SK-N-SH treated with all-trans-retinoic acid at 6 μM for 48 hours (cell line): ENCODE results near the gene BCL3.

Experiments
- ATAC-seq: fragments of 200-7000 bp; cut with Tn5 transposase; 3 replicates; pipeline ENCODE4 v1.9.1; 2020; ENCODE audit warnings: mild to moderate bottlenecking, moderate library complexity
- ARNTL ChIP-seq: fragments of 450-650 bp; formaldehyde crosslinking; IDR thresholded peaks from 2 replicates; pipeline ENCODE4 v1.5.0; 2020; ENCODE audit warnings: low read depth, mild to moderate bottlenecking, moderate library complexity, borderline replicate concordance
- BACH2 ChIP-seq: fragments of 250-450 bp; sonication (Bioruptor Pico); IDR thresholded peaks from 2 replicates; pipeline ENCODE4 v1.9.0; 2021; ENCODE audit warnings: mild to moderate bottlenecking, borderline replicate concordance
- CREB5 ChIP-seq: fragments of 250-450 bp; sonication (Bioruptor Pico); IDR thresholded peaks from 2 replicates; pipeline ENCODE4 v1.5.1; 2020; ENCODE audit warnings: low read depth, mild to moderate bottlenecking, moderate library complexity
- CSDC2 ChIP-seq: fragments of 250-450 bp; sonication (Bioruptor Pico); IDR thresholded peaks from 2 replicates; pipeline ENCODE4 v1.5.0; 2020; ENCODE audit warnings: mild to moderate bottlenecking, moderate library complexity
- CSRNP3 ChIP-seq: fragments of 250-450 bp; sonication (Bioruptor Pico); IDR thresholded peaks from 2 replicates; pipeline ENCODE4 v1.5.1; 2021; ENCODE audit warnings: mild to moderate bottlenecking, moderate library complexity
- ESRRG ChIP-seq: fragments of 250-450 bp; sonication (Bioruptor Pico); IDR thresholded peaks from 2 replicates; pipeline ENCODE4 v1.6.1; 2021; ENCODE audit warnings: mild to moderate bottlenecking
- GLIS3 ChIP-seq: fragments of 250-450 bp; sonication (Bioruptor Pico); IDR thresholded peaks from 2 replicates; pipeline ENCODE4 v1.5.0; 2020; ENCODE audit warnings: mild to moderate bottlenecking, moderate library complexity
- ISL1 ChIP-seq: fragments of 250-450 bp; sonication (Bioruptor Pico); IDR thresholded peaks from 2 replicates; pipeline ENCODE4 v2.1.2; 2022; ENCODE audit warnings: mild to moderate bottlenecking, moderate library complexity
- OSR1 ChIP-seq: fragments of 250-450 bp; sonication (Bioruptor Pico); IDR thresholded peaks from 2 replicates; pipeline ENCODE4 v1.8.0; 2022; ENCODE audit warnings: moderate library complexity, mild to moderate bottlenecking, inconsistent platforms
- PATZ1 ChIP-seq: fragments of 250-450 bp; sonication (Bioruptor Pico); IDR thresholded peaks from 2 replicates; pipeline ENCODE4 v1.8.0; 2020; ENCODE audit warnings: mild to moderate bottlenecking, moderate library complexity, borderline replicate concordance
- POU6F1 ChIP-seq: fragments of 250-450 bp; sonication (Bioruptor Pico); IDR thresholded peaks from 2 replicates; pipeline ENCODE4 v1.8.0; 2021; ENCODE audit warnings: low read depth, mild to moderate bottlenecking, moderate library complexity, borderline replicate concordance
- PPARA ChIP-seq: fragments of 250-450 bp; sonication (Bioruptor Pico); IDR thresholded peaks from 2 replicates; pipeline ENCODE4 v1.5.0; 2020; ENCODE audit warnings: mild to moderate bottlenecking, borderline replicate concordance
- RARB ChIP-seq: fragments of 250-450 bp; sonication (Bioruptor Pico); IDR thresholded peaks from 2 replicates; pipeline ENCODE4 v1.8.0; 2021; ENCODE audit warnings: mild to moderate bottlenecking, moderate library complexity
- TCF4 ChIP-seq: fragments of 250-450 bp; sonication (Bioruptor Pico); IDR thresholded peaks from 2 replicates; pipeline ENCODE4 v1.8.0; 2021; ENCODE audit warnings: mild to moderate bottlenecking, moderate library complexity, borderline replicate concordance
- TOX ChIP-seq: fragments of 250-450 bp; sonication (Bioruptor Pico); IDR thresholded peaks from 2 replicates; pipeline ENCODE4 v1.8.0; 2021; ENCODE audit warnings: mild to moderate bottlenecking, moderate library complexity, borderline replicate concordance
- TSHZ2 ChIP-seq: fragments of 250-450 bp; sonication (Bioruptor Pico); IDR thresholded peaks from 2 replicates; pipeline ENCODE4 v1.5.0; 2020; ENCODE audit warnings: mild to moderate bottlenecking, moderate library complexity
- ZC3H10 ChIP-seq: fragments of 250-450 bp; sonication (Bioruptor Pico); IDR thresholded peaks from 2 replicates; pipeline ENCODE4 v1.5.1; 2021; ENCODE audit warnings: mild to moderate bottlenecking, moderate library complexity
- ZFP3 ChIP-seq: fragments of 250-450 bp; sonication (Bioruptor Pico); IDR thresholded peaks from 2 replicates; pipeline ENCODE4 v1.5.0; 2020; ENCODE audit warnings: mild to moderate bottlenecking, moderate library complexity
- ZFP30 ChIP-seq: fragments of 450-650 bp; formaldehyde crosslinking; IDR thresholded peaks from 2 replicates; pipeline ENCODE4 v1.5.0; 2022; ENCODE audit warnings: mild to moderate bottlenecking, moderate library complexity
- ZNF565 ChIP-seq: fragments of 450-650 bp; formaldehyde crosslinking; conservative IDR thresholded peaks from 2 replicates; pipeline ENCODE4 v1.5.0; 2020; ENCODE audit warnings: low read depth, mild to moderate bottlenecking, moderate library complexity
- ZNF70 ChIP-seq: fragments of 450-650 bp; formaldehyde crosslinking; IDR thresholded peaks from 2 replicates; pipeline ENCODE4 v1.5.0; 2020; ENCODE audit warnings: mild to moderate bottlenecking, moderate library complexity
- ZNF8 ChIP-seq: fragments of 450-650 bp; formaldehyde crosslinking; IDR thresholded peaks from 2 replicates; pipeline ENCODE4 v1.5.0; 2020; ENCODE audit warnings: mild to moderate bottlenecking, moderate library complexity

BCL3 gene

GRCh38 chr19:44785993-44786392, 37.5 kb downstream of the BCL3 start:
- ATAC-seq = no peak
- no peak for TF ChIP-seq POU6F1
- no peak for TF ChIP-seq CREB5 (CRISPR knock-in tag)
- no peak for TF ChIP-seq BACH2 (CRISPR knock-in tag)
- TF ChIP-seq RARB (CRISPR knock-in tag) = no peak
- no peak for TF ChIP-seq ARNTL
- TF ChIP-seq CSRNP3 (CRISPR knock-in tag) = no peak
- TF ChIP-seq CSDC2 (CRISPR knock-in tag) = no peak
- no peak for TF ChIP-seq GLIS3 (CRISPR knock-in tag)
- TF ChIP-seq TOX = no peak
- no peak for TF ChIP-seq ESRRG (CRISPR knock-in tag)
- TF ChIP-seq PATZ1 = no peak
- no peak for TF ChIP-seq ZC3H10
- TF ChIP-seq ZNF70 (CRISPR knock-in tag) = no peak
- TF ChIP-seq ZNF565 (CRISPR knock-in tag) = no peak
- TF ChIP-seq ZFP3 (CRISPR knock-in tag) = no peak
- TF ChIP-seq PPARA (CRISPR knock-in tag) = no peak
- no peak for TF ChIP-seq TSHZ2
- no peak for TF ChIP-seq ZNF8 (CRISPR knock-in tag)
- no peak for TF ChIP-seq ISL1 (CRISPR knock-in tag)
- TF ChIP-seq ZFP30 = no peak

- TF ChIP-seq TSHZ2 (no peak), ESRRG (CRISPR knock-in tag) (no peak), TCF4 (CRISPR knock-in tag) (no peak), OSR1 (CRISPR knock-in tag) (no peak), ZNF8 (CRISPR knock-in tag) (no peak), ISL1 (CRISPR knock-in tag) (no peak), BACH2 (CRISPR knock-in tag) (no peak), ZFP3 (CRISPR knock-in tag) (no peak)
- no peak for ATAC-seq
These were observed 40.5 kb downstream of the BCL3 start for GRCh38 chr19:44788971-44789370.
